ENCODE results near the gene DMTF1. TPM values are rescaled to one million over a fixed set of nuclear protein-coding genes. Genes with fewer than 3 reads are reported as not detected.

Gene DMTF1
- total RNA-seq, 1 experiment from 2014 or later = 56.3 TPM

DNA sequence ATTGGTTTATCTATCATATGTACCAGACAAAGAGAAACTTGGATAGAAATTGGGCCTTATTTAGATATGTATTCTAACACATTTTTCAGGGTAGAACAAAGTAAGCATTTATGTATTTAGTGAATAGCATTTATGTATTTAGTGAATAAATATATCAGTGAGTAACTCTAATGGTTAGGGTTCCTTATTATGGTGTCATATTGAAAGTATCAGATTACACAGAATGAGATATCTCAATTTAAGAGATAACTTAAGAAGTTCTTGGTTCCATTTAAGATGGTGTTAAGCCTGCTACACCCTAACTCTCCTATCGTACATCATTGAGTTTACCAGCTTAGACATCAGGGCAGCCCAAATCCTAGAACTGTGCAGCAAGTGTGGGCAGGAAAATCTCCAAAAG is 35.9 kb upstream of the DMTF1 start:
- no peaks in the 10 kb centered on the region for H3K9me3 ChIP-seq (ENCODE audit: control insufficient read depth in 1 of 2, insufficient read depth in 1 of 2, low read depth in 1 of 2, low read length in 2 of 2)
- H3K79me2 ChIP-seq (ENCODE audit: insufficient read depth, low read length) = no peaks in the 10 kb centered on the region
- H3K4me2 ChIP-seq (ENCODE audit: low read length) = no peak overlapping the region
- no peak overlapping the region for H2AFZ ChIP-seq (ENCODE audit: low read depth, low read length, poor library complexity, severe bottlenecking)
- ChIA-PET POLR2A (no interaction called here), RAD21 (ENCODE audit: low non-redundant PET in 1 of 2, low total read pairs in 2 of 2, uncharacterized antibody in 2 of 2, unreplicated experiment in 2 of 2) (no interaction called here), CTCF (no interaction called here)
- no peak for DNase-seq (ENCODE audit: low read depth, low spot score)
- intact Hi-C loops (cut with micrococcal nuclease) = no loop called here
- no TSS peak for BruUV-seq (replicated peaks)
- H3K9ac ChIP-seq (ENCODE audit: low read length) = no peak overlapping the region
- no peaks in the 10 kb centered on the region for H4K20me1 ChIP-seq (ENCODE audit: insufficient read depth)
- H3K36me3 ChIP-seq (ENCODE audit: control insufficient read depth in 1 of 2, insufficient read depth in 2 of 2, low read length in 2 of 2) = no peaks in the 10 kb centered on the region
- H3K4me3 ChIP-seq (replicated peaks in 1 of 2; ENCODE audit: low read depth in 1 of 2, low read length in 2 of 2) = no peak overlapping the region
- no peaks in the 10 kb centered on the region for H3K27me3 ChIP-seq (ENCODE audit: insufficient read depth, low read length)
- no peak for ATAC-seq
- no peaks in the 10 kb centered on the region for H3K9me2 ChIP-seq (ENCODE audit: insufficient read depth)
- H3K4me1 ChIP-seq (ENCODE audit: control insufficient read depth in 1 of 2, insufficient read depth in 2 of 2, low read length in 2 of 2) = no peaks in the 10 kb centered on the region
- no peak overlapping the region for H3K27ac ChIP-seq (ENCODE audit: low read depth, low read length)
- TF ChIP-seq CBX3 (IDR thresholded peaks at IDR 0.05; ENCODE audit: low read depth) = no peak
- no peak for TF ChIP-seq ZFX (IDR thresholded peaks at IDR 0.05)
- TF ChIP-seq, protein P1, sequence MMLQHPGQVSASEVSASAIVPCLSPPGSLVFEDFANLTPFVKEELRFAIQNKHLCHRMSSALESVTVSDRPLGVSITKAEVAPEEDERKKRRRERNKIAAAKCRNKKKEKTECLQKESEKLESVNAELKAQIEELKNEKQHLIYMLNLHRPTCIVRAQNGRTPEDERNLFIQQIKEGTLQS (IDR thresholded peaks at IDR 0.05) = no peak

DNA sequence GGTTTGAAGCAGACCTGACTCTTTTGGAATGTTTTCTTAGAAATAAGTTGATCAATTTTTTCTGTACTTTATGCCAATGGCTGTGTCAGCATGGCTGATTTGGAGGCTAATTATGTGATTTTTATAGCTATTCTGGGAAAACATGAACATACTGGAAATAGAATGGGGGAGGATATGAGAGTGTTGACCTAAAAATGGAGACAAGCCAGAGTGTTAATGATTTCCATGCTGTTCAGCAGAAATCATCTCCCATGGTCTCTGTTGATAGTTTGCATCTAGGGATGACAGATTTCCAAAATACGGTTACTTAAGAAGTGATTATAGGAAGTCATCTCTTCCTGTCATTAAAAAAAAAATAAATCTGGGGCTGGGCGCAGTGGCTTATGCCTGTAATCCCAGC is 32.7 kb upstream of the DMTF1 start:
- RAD21 ChIA-PET (ENCODE audit: low non-redundant PET in 1 of 2, low total read pairs in 2 of 2, uncharacterized antibody in 2 of 2, unreplicated experiment in 2 of 2) = no interaction called here

More for the DNA sequence above, 32.7 kb upstream of the DMTF1 start:
- Histone ChIP-seq H3K4me3 (replicated peaks in 1 of 2; ENCODE audit: low read depth in 1 of 2, low read length in 2 of 2) (no peak overlapping the region), H3K9me3 (ENCODE audit: control insufficient read depth in 1 of 2, insufficient read depth in 1 of 2, low read depth in 1 of 2, low read length in 2 of 2) (no peaks in the 10 kb centered on the region), H4K20me1 (ENCODE audit: insufficient read depth) (no peaks in the 10 kb centered on the region), H3K9ac (ENCODE audit: low read length) (no peak overlapping the region), H3K79me2 (ENCODE audit: insufficient read depth, low read length) (no peaks in the 10 kb centered on the region), H3K36me3 (ENCODE audit: control insufficient read depth in 1 of 2, insufficient read depth in 2 of 2, low read length in 2 of 2) (no peaks in the 10 kb centered on the region), H3K4me2 (ENCODE audit: low read length) (no peak overlapping the region), H3K27ac (ENCODE audit: low read depth, low read length) (no peak overlapping the region), H3K27me3 (ENCODE audit: insufficient read depth, low read length) (no peaks in the 10 kb centered on the region), H2AFZ (ENCODE audit: low read depth, low read length, poor library complexity, severe bottlenecking) (no peak overlapping the region), H3K4me1 (ENCODE audit: control insufficient read depth in 1 of 2, insufficient read depth in 2 of 2, low read length in 2 of 2) (no peaks in the 10 kb centered on the region), H3K9me2 (ENCODE audit: insufficient read depth) (no peaks in the 10 kb centered on the region)
- POLR2A ChIA-PET = no interaction called here
- TF ChIP-seq ZFX (IDR thresholded peaks at IDR 0.05) (no peak), CBX3 (IDR thresholded peaks at IDR 0.05; ENCODE audit: low read depth) (no peak), ELF1 (IDR thresholded peaks at IDR 0.05; ENCODE audit: borderline replicate concordance, low read depth) (no peak), YY1 (IDR thresholded peaks at IDR 0.05; ENCODE audit: extremely low read depth, insufficient replicate concordance, low read depth, low read length) (no peak), FOSL1 (IDR thresholded peaks at IDR 0.05; ENCODE audit: low read depth) (no peak), TCF7L2 (IDR thresholded peaks at IDR 0.05; ENCODE audit: borderline replicate concordance, extremely low read depth, insufficient read depth, insufficient read length) (no peak), SIN3A (IDR thresholded peaks at IDR 0.05; ENCODE audit: low read depth) (no peak), POLR2A (IDR thresholded peaks at IDR 0.05; ENCODE audit: borderline replicate concordance, extremely low read depth, insufficient read depth, insufficient read length) (no peak), RAD21 (IDR thresholded peaks at IDR 0.05; ENCODE audit: low read depth) (no peak), ZNF274 (IDR thresholded peaks at IDR 0.05; ENCODE audit: low read depth, low read length) (no peak)
- TF ChIP-seq, protein P2, sequence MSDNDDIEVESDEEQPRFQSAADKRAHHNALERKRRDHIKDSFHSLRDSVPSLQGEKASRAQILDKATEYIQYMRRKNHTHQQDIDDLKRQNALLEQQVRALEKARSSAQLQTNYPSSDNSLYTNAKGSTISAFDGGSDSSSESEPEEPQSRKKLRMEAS (IDR thresholded peaks at IDR 0.05) = no peak
- TF ChIP-seq, protein P3, sequence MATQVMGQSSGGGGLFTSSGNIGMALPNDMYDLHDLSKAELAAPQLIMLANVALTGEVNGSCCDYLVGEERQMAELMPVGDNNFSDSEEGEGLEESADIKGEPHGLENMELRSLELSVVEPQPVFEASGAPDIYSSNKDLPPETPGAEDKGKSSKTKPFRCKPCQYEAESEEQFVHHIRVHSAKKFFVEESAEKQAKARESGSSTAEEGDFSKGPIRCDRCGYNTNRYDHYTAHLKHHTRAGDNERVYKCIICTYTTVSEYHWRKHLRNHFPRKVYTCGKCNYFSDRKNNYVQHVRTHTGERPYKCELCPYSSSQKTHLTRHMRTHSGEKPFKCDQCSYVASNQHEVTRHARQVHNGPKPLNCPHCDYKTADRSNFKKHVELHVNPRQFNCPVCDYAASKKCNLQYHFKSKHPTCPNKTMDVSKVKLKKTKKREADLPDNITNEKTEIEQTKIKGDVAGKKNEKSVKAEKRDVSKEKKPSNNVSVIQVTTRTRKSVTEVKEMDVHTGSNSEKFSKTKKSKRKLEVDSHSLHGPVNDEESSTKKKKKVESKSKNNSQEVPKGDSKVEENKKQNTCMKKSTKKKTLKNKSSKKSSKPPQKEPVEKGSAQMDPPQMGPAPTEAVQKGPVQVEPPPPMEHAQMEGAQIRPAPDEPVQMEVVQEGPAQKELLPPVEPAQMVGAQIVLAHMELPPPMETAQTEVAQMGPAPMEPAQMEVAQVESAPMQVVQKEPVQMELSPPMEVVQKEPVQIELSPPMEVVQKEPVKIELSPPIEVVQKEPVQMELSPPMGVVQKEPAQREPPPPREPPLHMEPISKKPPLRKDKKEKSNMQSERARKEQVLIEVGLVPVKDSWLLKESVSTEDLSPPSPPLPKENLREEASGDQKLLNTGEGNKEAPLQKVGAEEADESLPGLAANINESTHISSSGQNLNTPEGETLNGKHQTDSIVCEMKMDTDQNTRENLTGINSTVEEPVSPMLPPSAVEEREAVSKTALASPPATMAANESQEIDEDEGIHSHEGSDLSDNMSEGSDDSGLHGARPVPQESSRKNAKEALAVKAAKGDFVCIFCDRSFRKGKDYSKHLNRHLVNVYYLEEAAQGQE (IDR thresholded peaks at IDR 0.05; ENCODE audit: low read depth) = no peak
- no TSS peak for BruUV-seq (replicated peaks)
- CTCF ChIA-PET = no interaction called here
- ATAC-seq = no peak
- no peak for DNase-seq (ENCODE audit: low read depth, low spot score)
- intact Hi-C loops (cut with micrococcal nuclease) = no loop called here
